CD4-positive, alpha-beta memory T cell (primary cell): ENCODE measurements around the gene OR5K2. TPM values are rescaled to one million over a fixed set of nuclear protein-coding genes. Genes with fewer than 3 reads are reported as not detected.

Experiments used
- CTCF ChIA-PET: fragments of 350-600 bp; sonication (Branson Sonifier 250); formaldehyde crosslinking; loops from one replicate; lab custom pipeline; 2021; ENCODE audit warnings: inconsistent platforms; ENCODE audit not compliant: partially characterized antibody; lab: Charles Lee
- POLR2A ChIA-PET: fragments of 350-600 bp; sonication (Branson Sonifier 250); formaldehyde crosslinking; loops from one replicate; lab custom pipeline; 2021; ENCODE audit not compliant: partially characterized antibody; lab: Charles Lee
- DNase-seq, 5 donors: peaks; one replicate each; pipeline versions ENCODE4 v3.0.0 to v3.0.0-alpha.2; 2020 to 2022; ENCODE audit warnings: mixed read lengths in 1 of 5
- H3K27ac ChIP-seq: one replicate; pipeline ENCODE4 v1.7.0; 2013; ENCODE audit warnings: low read depth, low read length
- H3K27me3 ChIP-seq: 2 replicates; pipeline ENCODE4 v1.7.0; 2013; ENCODE audit warnings: mild to moderate bottlenecking, low read length, moderate library complexity; ENCODE audit not compliant: insufficient read depth
- H3K36me3 ChIP-seq: 2 replicates; pipeline ENCODE4 v1.7.0; 2013; ENCODE audit warnings: mild to moderate bottlenecking, low read length, moderate library complexity; ENCODE audit not compliant: insufficient read depth
- H3K4me1 ChIP-seq: 2 replicates; pipeline ENCODE4 v1.7.0; 2013; ENCODE audit warnings: mild to moderate bottlenecking, low read length, moderate library complexity; ENCODE audit not compliant: insufficient read depth
- H3K4me3 ChIP-seq, 2 donors: one replicate each; pipeline ENCODE4 v1.7.0; 2013; ENCODE audit warnings: low read length in 2 of 2, mild to moderate bottlenecking in 1 of 2
- H3K9me3 ChIP-seq, 2 donors: one replicate each; pipeline ENCODE4 v1.7.0; 2013; ENCODE audit warnings: low read length in 2 of 2, control low read depth in 1 of 2; ENCODE audit not compliant: control insufficient read depth in 1 of 2
- H3K27ac Mint-ChIP-seq, 7 donors: one replicate each; pipeline ENCODE4 v1.8.0; 2020 to 2021; ENCODE audit warnings: mixed read lengths in 7 of 7, mild to moderate bottlenecking in 6 of 7, inconsistent platforms in 3 of 7, moderate library complexity in 3 of 7
- H3K27me3 Mint-ChIP-seq, 2 donors: one replicate each; pipeline ENCODE4 v1.8.0; 2020 to 2021; ENCODE audit warnings: mixed read lengths in 2 of 2
- H3K36me3 Mint-ChIP-seq, 2 donors: one replicate each; pipeline ENCODE4 v1.8.0; 2020 to 2021; ENCODE audit warnings: mixed read lengths in 2 of 2, inconsistent platforms in 1 of 2, mild to moderate bottlenecking in 1 of 2
- H3K4me1 Mint-ChIP-seq, 4 donors: one replicate each; pipeline ENCODE4 v1.8.0; 2020 to 2021; ENCODE audit warnings: mixed read lengths in 4 of 4, mild to moderate bottlenecking in 1 of 4
- H3K4me3 Mint-ChIP-seq, 8 donors: one replicate each; pipeline ENCODE4 v1.8.0; 2020 to 2021; ENCODE audit warnings: mixed read lengths in 8 of 8, mild to moderate bottlenecking in 7 of 8, moderate library complexity in 6 of 8, inconsistent platforms in 3 of 8
- H3K9me3 Mint-ChIP-seq, 8 donors: one replicate each; pipeline ENCODE4 v1.8.0; 2020 to 2021; ENCODE audit warnings: mixed read lengths in 8 of 8, mild to moderate bottlenecking in 5 of 8, inconsistent platforms in 3 of 8, moderate library complexity in 1 of 8
- intact Hi-C: fragments of 100-400 bp; cut with micrococcal nuclease; formaldehyde crosslinking; loops from one replicate; pipeline ENCODE4 v1.15.1; 2023
- polyA plus RNA-seq, 2 donors: library from polyadenylated mRNA; unstranded; fragments of 300-500 nt; fragmentation: Illumina TruSeq; gene quantifications; one replicate each; pipeline ENCODE4 v1.2.3, GENCODE V29; 2021
- total RNA-seq, 2 experiments: library from RNA; stranded (reverse); gene quantifications; one replicate each; pipeline ENCODE4 v1.2.3, GENCODE V29; 2021

OR5K2 gene
- total and polyA plus RNA-seq, 4 experiments from 2014 or later = not detected

GRCh38 chr3:98508582-98508981, 11.1 kb downstream of the OR5K2 start:
- no peaks in the 10 kb centered on the region for H3K9me3 ChIP-seq
- H3K27ac ChIP-seq = no peak overlapping the region
- no peaks in the 10 kb centered on the region for H3K36me3 ChIP-seq
- H3K9me3 Mint-ChIP-seq = peaks cover 0 to 4% (median 0%) of the 10 kb centered on the region in 8 donors
- ChIA-PET POLR2A (interaction anchor here (1.6 to 28.2 kb wide), 3 partner anchors 13 to 50 kb away, joined by 6 to 680 read pairs (median 24); partner anchors contain the start of gene CLDND1), CTCF (interaction anchor here (0.9 to 1.2 kb wide), 3 partner anchors 65 to 163 kb away, joined by 3 to 5 read pairs (median 4); no protein-coding TSS in a partner anchor)
- H3K27me3 Mint-ChIP-seq = no peaks in the 10 kb centered on the region
- intact Hi-C loops = no loop called here
- H3K4me3 Mint-ChIP-seq = no peak overlapping the region
- peaks cover 51 to 57% of the 10 kb centered on the region in 2 donors for H3K36me3 Mint-ChIP-seq
- H3K4me1 Mint-ChIP-seq = peaks cover 13 to 48% (median 27%) of the 10 kb centered on the region in 4 donors
- no peak overlapping the region for H3K4me3 ChIP-seq
- no peaks in the 10 kb centered on the region for H3K27me3 ChIP-seq
- H3K4me1 ChIP-seq = no peaks in the 10 kb centered on the region
- peak overlapping the region; percentile 25 to 91 (median 47) for H3K27ac Mint-ChIP-seq
- peak in 1 of 5 donors; percentile 39 for DNase-seq

GRCh38 chr3:98512576-98512975, 15.1 kb downstream of the OR5K2 start:
- CTCF ChIA-PET = interaction anchor here (0.7 kb wide), 1 partner anchor 9 kb away, joined by 3 read pairs; no protein-coding TSS in a partner anchor
- intact Hi-C loops = no loop called here
- no peak for DNase-seq
- POLR2A ChIA-PET = interaction anchor here (1.6 to 28.2 kb wide), 3 partner anchors 9 to 46 kb away, joined by 4 to 680 read pairs (median 15); partner anchors contain the start of gene CLDND1
- Mint-ChIP-seq H3K36me3 (peaks cover 65 to 72% of the 10 kb centered on the region in 2 donors), H3K27ac (peak overlapping the region in 4 of 7 donors; percentile 1 to 80 (median 39)), H3K4me1 (peaks cover 22 to 59% (median 40%) of the 10 kb centered on the region in 4 donors), H3K4me3 (no peak overlapping the region), H3K9me3 (peaks cover 0 to 4% (median 0%) of the 10 kb centered on the region in 8 donors), H3K27me3 (no peaks in the 10 kb centered on the region)
- no peak overlapping the region for H3K27ac ChIP-seq
- no peaks in the 10 kb centered on the region for H3K9me3 ChIP-seq
- H3K4me1 ChIP-seq = peaks cover 22% of the 10 kb centered on the region
- H3K27me3 ChIP-seq = no peaks in the 10 kb centered on the region
- H3K36me3 ChIP-seq = peaks cover 17% of the 10 kb centered on the region
- no peak overlapping the region for H3K4me3 ChIP-seq

DNA sequence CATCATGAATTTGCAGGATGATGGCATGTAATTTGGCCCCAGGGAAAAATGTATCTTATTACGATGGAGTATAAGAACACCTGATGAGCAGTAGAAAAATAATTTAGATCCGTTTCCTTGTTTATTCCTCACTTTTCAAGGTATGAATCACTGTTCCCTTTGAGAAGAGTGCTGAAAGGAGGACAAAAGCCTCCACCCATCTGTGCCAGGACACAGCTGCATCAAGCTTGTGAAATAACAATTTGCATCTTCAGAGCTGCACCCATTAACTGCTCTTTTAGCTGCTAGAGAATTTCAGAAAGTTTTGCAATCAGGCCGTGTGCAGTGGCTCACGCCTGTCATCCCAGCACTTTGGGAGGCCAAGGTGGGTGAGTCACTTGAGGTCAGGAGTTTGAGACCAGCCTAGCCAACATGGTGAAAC, 15.6 kb downstream of the OR5K2 start:
- H3K27me3 ChIP-seq = no peaks in the 10 kb centered on the region
- intact Hi-C loops = no loop called here
- no peak for DNase-seq
- H3K4me3 Mint-ChIP-seq = no peak overlapping the region
- H3K27ac Mint-ChIP-seq = peak overlapping the region in 1 of 7 donors; percentile 14
- peaks cover 66 to 74% of the 10 kb centered on the region in 2 donors for H3K36me3 Mint-ChIP-seq
- H3K9me3 ChIP-seq = no peaks in the 10 kb centered on the region
- ChIA-PET POLR2A (interaction anchor here (1.6 to 28.2 kb wide), 3 partner anchors 9 to 46 kb away, joined by 4 to 680 read pairs (median 15); partner anchors contain the start of gene CLDND1), CTCF (interaction anchor here (1.7 kb wide), 1 partner anchor 61 kb away, joined by 5 read pairs; no protein-coding TSS in a partner anchor)
- H3K27ac ChIP-seq = no peak overlapping the region
- H3K4me1 ChIP-seq = peaks cover 27% of the 10 kb centered on the region
- peaks cover 22 to 61% (median 42%) of the 10 kb centered on the region in 4 donors for H3K4me1 Mint-ChIP-seq
- H3K9me3 Mint-ChIP-seq = peaks cover 0 to 2% (median 0%) of the 10 kb centered on the region in 8 donors
- peaks cover 23% of the 10 kb centered on the region for H3K36me3 ChIP-seq
- H3K4me3 ChIP-seq = no peak overlapping the region
- no peaks in the 10 kb centered on the region for H3K27me3 Mint-ChIP-seq

DNA sequence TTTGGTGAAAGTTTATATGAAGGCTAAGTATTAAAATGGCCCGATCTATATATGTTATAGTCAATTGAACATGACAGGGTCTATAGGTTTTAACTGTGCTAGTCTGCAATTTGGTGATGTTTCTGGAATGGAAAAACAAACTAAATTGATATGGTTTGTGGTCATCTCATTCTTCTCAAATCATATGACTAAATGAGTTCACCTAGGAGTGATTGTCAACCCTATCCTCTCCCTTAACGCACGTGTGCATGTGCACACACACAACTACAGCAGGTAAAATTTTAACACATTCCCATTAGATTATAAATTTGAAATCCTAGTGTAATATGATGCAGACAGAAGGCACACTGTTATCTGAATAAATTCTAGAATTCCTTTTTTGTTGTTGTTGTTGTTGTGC, 16.3 kb downstream of the OR5K2 start:
- H3K4me1 Mint-ChIP-seq = peaks cover 23 to 61% (median 42%) of the 10 kb centered on the region in 4 donors
- H3K36me3 ChIP-seq = peaks cover 29% of the 10 kb centered on the region
- CTCF ChIA-PET = interaction anchor here (0.6 to 1.7 kb wide), 2 partner anchors 61 to 83 kb away, joined by 4 to 5 read pairs; no protein-coding TSS in a partner anchor
- POLR2A ChIA-PET = interaction anchor here (3.1 to 28.2 kb wide), 2 partner anchors 9 to 45 kb away, joined by 15 to 680 read pairs; partner anchors contain the start of gene CLDND1
- H3K36me3 Mint-ChIP-seq = peaks cover 67 to 75% of the 10 kb centered on the region in 2 donors
- H3K4me1 ChIP-seq = peaks cover 34% of the 10 kb centered on the region
- intact Hi-C loops = loop anchor here (1.0 kb wide), 1 partner anchor 9 kb away; the partner anchor contains the start of gene CLDND1
- peaks cover 0 to 1% (median 0%) of the 10 kb centered on the region in 8 donors for H3K9me3 Mint-ChIP-seq
- H3K27ac Mint-ChIP-seq = no peak overlapping the region
- no peak overlapping the region for H3K4me3 Mint-ChIP-seq
- DNase-seq = no peak
- H3K27me3 Mint-ChIP-seq = no peaks in the 10 kb centered on the region
- no peaks in the 10 kb centered on the region for H3K27me3 ChIP-seq
- no peak overlapping the region for H3K27ac ChIP-seq
- no peak overlapping the region for H3K4me3 ChIP-seq
- H3K9me3 ChIP-seq = no peaks in the 10 kb centered on the region

GRCh38 chr3:98514948-98515347, 17.5 kb downstream of the OR5K2 start:
- H3K9me3 Mint-ChIP-seq = peaks cover 0 to 3% (median 0%) of the 10 kb centered on the region in 8 donors
- peaks cover 70 to 78% of the 10 kb centered on the region in 2 donors for H3K36me3 Mint-ChIP-seq
- peaks cover 39% of the 10 kb centered on the region for H3K36me3 ChIP-seq
- no peak overlapping the region for H3K4me3 ChIP-seq
- DNase-seq = no peak
- H3K27ac Mint-ChIP-seq = no peak overlapping the region
- H3K9me3 ChIP-seq = no peaks in the 10 kb centered on the region
- ChIA-PET POLR2A (interaction anchor here (0.8 to 28.2 kb wide), 4 partner anchors 8 to 58 kb away, joined by 3 to 680 read pairs (median 4); partner anchors contain the start of gene CLDND1), CTCF (interaction anchor here (1.7 kb wide), 1 partner anchor 59 kb away, joined by 5 read pairs; no protein-coding TSS in a partner anchor)
- no peak overlapping the region for H3K27ac ChIP-seq
- peaks cover 31 to 62% (median 49%) of the 10 kb centered on the region in 4 donors for H3K4me1 Mint-ChIP-seq
- H3K4me1 ChIP-seq = peaks cover 46% of the 10 kb centered on the region
- H3K27me3 Mint-ChIP-seq = no peaks in the 10 kb centered on the region
- intact Hi-C loops = loop anchor here (1.0 kb wide), 1 partner anchor 7 kb away; the partner anchor contains the start of gene CLDND1
- H3K4me3 Mint-ChIP-seq = peak overlapping the region in 1 of 8 donors; percentile 15
- no peaks in the 10 kb centered on the region for H3K27me3 ChIP-seq

- Mint-ChIP-seq H3K27ac (peak overlapping the region; percentile 17 to 88 (median 81)), H3K36me3 (peaks cover 62 to 73% of the 10 kb centered on the region in 2 donors), H3K4me3 (peak overlapping the region; percentile 26 to 99 (median 72)), H3K4me1 (peaks cover 44 to 74% (median 64%) of the 10 kb centered on the region in 4 donors), H3K27me3 (no peaks in the 10 kb centered on the region), H3K9me3 (peaks cover 0 to 3% (median 0%) of the 10 kb centered on the region in 8 donors)
- no peaks in the 10 kb centered on the region for H3K9me3 ChIP-seq
- intact Hi-C loops = no loop called here
- no peak for DNase-seq
- no peak overlapping the region for H3K27ac ChIP-seq
- H3K4me1 ChIP-seq = peaks cover 69% of the 10 kb centered on the region
- no peaks in the 10 kb centered on the region for H3K27me3 ChIP-seq
- POLR2A ChIA-PET = interaction anchor here (1.9 to 28.2 kb wide), 2 partner anchors 40 to 52 kb away, joined by 4 to 680 read pairs; no protein-coding TSS in a partner anchor
- peaks cover 50% of the 10 kb centered on the region for H3K36me3 ChIP-seq
- CTCF ChIA-PET = interaction anchor here (0.7 to 5.6 kb wide), 4 partner anchors 45 to 77 kb away, joined by 3 to 46 read pairs (median 14); no protein-coding TSS in a partner anchor
- no peak overlapping the region for H3K4me3 ChIP-seq
Measured at GRCh38 chr3:98518816-98519215, 21.3 kb downstream of the OR5K2 start.
